NT2/D1 (cell line): ENCODE results near the gene KCTD3.

Experiments
- SUZ12 ChIP-seq: IDR thresholded peaks from 2 replicates; pipeline ENCODE4 v1.6.1; 2011; ENCODE audit not compliant: insufficient read length, insufficient read depth; ENCODE audit errors: extremely low read depth
- YY1 ChIP-seq: IDR thresholded peaks from 2 replicates; pipeline ENCODE4 v1.6.1; 2011; ENCODE audit not compliant: insufficient read length, insufficient read depth

- no peak for TF ChIP-seq YY1
- TF ChIP-seq SUZ12, result no peak
Measured at GRCh38 chr1:215557504-215557903, 9.6 kb upstream of the KCTD3 start.
